HepG2 (cell line): ENCODE data around the gene C20orf144. TPM values are rescaled to one million over a fixed set of nuclear protein-coding genes. Genes with fewer than 3 reads are reported as not detected.

Experiments
- GATAD1 ChIP-seq: IDR thresholded peaks from 2 replicates; pipeline ENCODE4 v1.6.1; 2016; ENCODE audit warnings: missing genetic modification reagents, missing compliant biosample characterization
- HNRNPL ChIP-seq: fragments of 200-400 bp; formaldehyde crosslinking; IDR thresholded peaks from 2 replicates; pipeline ENCODE4 v1.6.1; 2017; ENCODE audit warnings: mild to moderate bottlenecking, low read depth, low read length
- HOXA3 ChIP-seq: sonication (generic); formaldehyde crosslinking; IDR thresholded peaks from 2 replicates; pipeline ENCODE4 v1.5.0; 2020; ENCODE audit warnings: missing genetic modification reagents
- IKZF1 ChIP-seq: fragments of 450-650 bp; IDR thresholded peaks from 2 replicates; pipeline ENCODE4 v1.7.1; 2016
- NR2C2 ChIP-seq: sonication (generic); formaldehyde crosslinking; IDR thresholded peaks from 2 replicates; pipeline ENCODE4 v1.4.0; 2020; ENCODE audit warnings: missing genetic modification reagents, mild to moderate bottlenecking, moderate library complexity, borderline replicate concordance
- PAF1 ChIP-seq: IDR thresholded peaks from 2 replicates; pipeline ENCODE4 v1.6.1; 2016; ENCODE audit warnings: missing genetic modification reagents, missing compliant biosample characterization
- PITX1 ChIP-seq: sonication (generic); formaldehyde crosslinking; IDR thresholded peaks from 2 replicates; pipeline ENCODE4 v1.5.1; 2020; ENCODE audit warnings: mild to moderate bottlenecking, missing genetic modification reagents
- SP140L ChIP-seq: sonication (generic); formaldehyde crosslinking; IDR thresholded peaks from 2 replicates; pipeline ENCODE4 v1.4.0; 2020; ENCODE audit warnings: missing genetic modification reagents, borderline replicate concordance
- SP5 ChIP-seq: IDR thresholded peaks from 2 replicates; pipeline ENCODE4 v1.6.1; 2016; ENCODE audit warnings: low read depth, borderline replicate concordance
- ZFP36L1 ChIP-seq: sonication (generic); formaldehyde crosslinking; IDR thresholded peaks from 2 replicates; pipeline ENCODE4 v1.8.0; 2022; ENCODE audit warnings: mild to moderate bottlenecking, missing genetic modification reagents, moderate library complexity
- ZNF136 ChIP-seq: sonication (generic); formaldehyde crosslinking; IDR thresholded peaks from 2 replicates; pipeline ENCODE4 v1.8.1; 2022; ENCODE audit warnings: low read depth, mild to moderate bottlenecking, moderate library complexity, missing genetic modification reagents
- ZNF33B ChIP-seq: sonication (generic); formaldehyde crosslinking; IDR thresholded peaks from 2 replicates; pipeline ENCODE4 v1.5.1; 2020; ENCODE audit warnings: mild to moderate bottlenecking, missing genetic modification reagents
- ZNF441 ChIP-seq: sonication (generic); formaldehyde crosslinking; IDR thresholded peaks from 2 replicates; pipeline ENCODE4 v1.7.0; 2021; ENCODE audit warnings: missing genetic modification reagents, borderline replicate concordance
- ZNF484 ChIP-seq: sonication (generic); formaldehyde crosslinking; IDR thresholded peaks from 2 replicates; pipeline ENCODE4 v1.5.1; 2020; ENCODE audit warnings: mild to moderate bottlenecking, low read depth, missing genetic modification reagents, borderline replicate concordance
- ZNF530 ChIP-seq: sonication (generic); formaldehyde crosslinking; IDR thresholded peaks from 2 replicates; pipeline ENCODE4 v1.5.0; 2020; ENCODE audit warnings: low read depth, mild to moderate bottlenecking, missing genetic modification reagents
- ZNF562 ChIP-seq: sonication (generic); formaldehyde crosslinking; IDR thresholded peaks from 2 replicates; pipeline ENCODE4 v1.8.0; 2022; ENCODE audit warnings: missing genetic modification reagents, borderline replicate concordance
- ZNF563 ChIP-seq: sonication (generic); formaldehyde crosslinking; IDR thresholded peaks from 2 replicates; pipeline ENCODE4 v1.8.0; 2022; ENCODE audit warnings: mild to moderate bottlenecking, moderate library complexity, missing genetic modification reagents
- ZNF660 ChIP-seq: sonication (generic); formaldehyde crosslinking; IDR thresholded peaks from 2 replicates; pipeline ENCODE4 v1.5.1; 2020; ENCODE audit warnings: mild to moderate bottlenecking, low read depth, missing genetic modification reagents, borderline replicate concordance
- polyA plus RNA-seq, 8 experiments: library from polyadenylated mRNA; depleted of rRNA in 3 of 8; stranded (reverse) in 7 of 8; unstranded in 1 of 8; fragments of >200 nt; fragmentation: Illumina TruSeq in 4 of 8; extraction: Trizol in 4 of 8; gene quantifications; 2 replicates each; pipeline versions ENCODE4 v1.2.1 to v1.2.3, GENCODE V29; 2011 to 2016; ENCODE audit warnings: low read depth in 4 of 8, missing spikeins in 1 of 8, mixed read lengths in 1 of 8; ENCODE audit not compliant: insufficient read depth in 1 of 8
- total RNA-seq, 5 experiments: library from RNA; depleted of rRNA; stranded (reverse); fragments of >200 nt; fragmentation: Illumina TruSeq; extraction: Trizol; gene quantifications; 2 replicates each; pipeline ENCODE4 v1.2.3, GENCODE V29; 2016; ENCODE audit warnings: low read depth in 1 of 5
- TF ChIP-seq, protein P1 (sequence below): sonication (generic); formaldehyde crosslinking; IDR thresholded peaks from 2 replicates; pipeline ENCODE4 v1.4.0; 2020; ENCODE audit warnings: missing genetic modification reagents
- TF ChIP-seq, protein P2 (sequence below): sonication (generic); formaldehyde crosslinking; IDR thresholded peaks from 2 replicates; pipeline ENCODE4 v1.9.0; 2022; ENCODE audit warnings: low read depth, missing genetic modification reagents
- TF ChIP-seq, protein P3 (sequence below): IDR thresholded peaks from 2 replicates; pipeline ENCODE4 v1.6.1; 2016; ENCODE audit warnings: missing compliant biosample characterization, missing genetic modification reagents, borderline replicate concordance
- TF ChIP-seq, protein P4 (sequence below): sonication (generic); formaldehyde crosslinking; IDR thresholded peaks from 2 replicates; pipeline ENCODE4 v1.4.0; 2020; ENCODE audit warnings: missing genetic modification reagents
- TF ChIP-seq, protein P5 (sequence below): sonication (generic); formaldehyde crosslinking; IDR thresholded peaks from 2 replicates; pipeline ENCODE4 v1.5.0; 2020; ENCODE audit warnings: missing genetic modification reagents

C20orf144 gene
- total and polyA plus RNA-seq, 2 of the 13 experiments (the other 11 are each of a cell fraction or from before 2014, with no cell fraction given): 0.09 to 0.16 TPM

DNA sequence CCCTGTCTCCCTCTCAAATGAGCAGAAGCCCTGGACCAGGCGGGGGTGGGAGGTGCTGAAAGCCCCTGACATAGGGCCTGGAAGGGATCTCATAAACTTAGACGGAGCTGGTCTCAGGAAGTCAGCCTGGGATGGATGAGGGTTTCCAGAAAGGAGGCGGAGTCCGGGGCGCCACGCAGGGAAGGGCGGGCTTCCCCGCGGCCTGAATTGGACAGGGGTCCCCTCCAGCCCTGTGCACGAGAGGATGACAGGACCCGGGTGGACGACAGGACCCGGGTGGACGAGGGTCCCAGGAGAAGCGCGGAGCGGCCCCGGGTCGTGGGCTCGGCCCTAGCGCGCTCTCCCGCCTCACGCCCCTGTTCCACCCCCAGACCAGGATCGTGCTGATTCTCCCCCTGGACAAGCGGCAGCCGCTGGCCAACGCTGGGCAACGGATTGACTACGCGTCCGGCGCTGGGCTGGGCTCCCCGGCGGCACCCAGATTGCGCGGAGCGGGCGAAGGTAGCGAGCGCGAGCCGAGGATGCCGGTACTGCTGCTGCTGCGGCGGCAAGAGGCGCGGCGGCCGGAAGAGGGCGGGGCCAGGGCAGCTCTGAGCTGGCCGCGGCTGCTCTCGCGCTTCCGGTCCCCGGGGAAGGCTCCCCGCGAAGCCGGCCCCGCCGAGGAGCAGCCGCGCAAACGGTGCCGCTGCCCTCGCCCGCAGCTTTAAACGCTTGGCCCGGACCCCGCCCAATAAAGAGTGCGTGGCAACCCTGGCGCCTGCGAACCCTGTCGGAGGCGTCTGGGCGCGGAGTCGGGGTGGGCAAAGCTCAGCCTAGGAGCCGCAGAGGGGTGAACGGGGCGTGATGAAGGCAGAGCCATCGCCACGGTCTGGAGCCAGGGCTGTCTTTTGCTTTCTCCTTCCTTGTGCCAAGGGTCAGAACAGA is 1.3 kb downstream of the C20orf144 start (continued):
- TF ChIP-seq ZFP36L1 (CRISPR knock-in tag) (peak; percentile 96), GATAD1 (CRISPR knock-in tag) (peak; percentile 78), HNRNPL (peak; percentile 43; the same call in 1 of the 2 replicates), ZNF33B (CRISPR knock-in tag) (peak; percentile 92), ZNF136 (peak; percentile 92), PITX1 (peak; percentile 69; the same call in 1 of the 2 replicates), ZNF660 (CRISPR knock-in tag) (0 out of 2 replicates have a peak, but pooled peaks have one; percentile 76), NR2C2 (CRISPR knock-in tag) (peak; percentile 13; the same call in 1 of the 2 replicates), PAF1 (CRISPR knock-in tag) (peak; percentile 78), HOXA3 (CRISPR knock-in tag) (peak; percentile 87; the same call in 1 of the 2 replicates), ZNF563 (CRISPR knock-in tag) (peak; percentile 94), ZNF484 (CRISPR knock-in tag) (0 out of 2 replicates have a peak, but pooled peaks have one; percentile 54), ZNF441 (CRISPR knock-in tag) (peak; percentile 81), IKZF1 (no peak), ZNF562 (CRISPR knock-in tag) (no peak), SP5 (CRISPR knock-in tag) (peak; percentile 93), SP140L (peak; percentile 84; the same call in 1 of the 2 replicates), ZNF530 (CRISPR knock-in tag) (peak; percentile 32; the same call in 1 of the 2 replicates)
- TF ChIP-seq, protein P1, sequence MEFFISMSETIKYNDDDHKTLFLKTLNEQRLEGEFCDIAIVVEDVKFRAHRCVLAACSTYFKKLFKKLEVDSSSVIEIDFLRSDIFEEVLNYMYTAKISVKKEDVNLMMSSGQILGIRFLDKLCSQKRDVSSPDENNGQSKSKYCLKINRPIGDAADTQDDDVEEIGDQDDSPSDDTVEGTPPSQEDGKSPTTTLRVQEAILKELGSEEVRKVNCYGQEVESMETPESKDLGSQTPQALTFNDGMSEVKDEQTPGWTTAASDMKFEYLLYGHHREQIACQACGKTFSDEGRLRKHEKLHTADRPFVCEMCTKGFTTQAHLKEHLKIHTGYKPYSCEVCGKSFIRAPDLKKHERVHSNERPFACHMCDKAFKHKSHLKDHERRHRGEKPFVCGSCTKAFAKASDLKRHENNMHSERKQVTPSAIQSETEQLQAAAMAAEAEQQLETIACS: peak; percentile 46; the same call in 1 of the 2 replicates
- TF ChIP-seq, protein P2, sequence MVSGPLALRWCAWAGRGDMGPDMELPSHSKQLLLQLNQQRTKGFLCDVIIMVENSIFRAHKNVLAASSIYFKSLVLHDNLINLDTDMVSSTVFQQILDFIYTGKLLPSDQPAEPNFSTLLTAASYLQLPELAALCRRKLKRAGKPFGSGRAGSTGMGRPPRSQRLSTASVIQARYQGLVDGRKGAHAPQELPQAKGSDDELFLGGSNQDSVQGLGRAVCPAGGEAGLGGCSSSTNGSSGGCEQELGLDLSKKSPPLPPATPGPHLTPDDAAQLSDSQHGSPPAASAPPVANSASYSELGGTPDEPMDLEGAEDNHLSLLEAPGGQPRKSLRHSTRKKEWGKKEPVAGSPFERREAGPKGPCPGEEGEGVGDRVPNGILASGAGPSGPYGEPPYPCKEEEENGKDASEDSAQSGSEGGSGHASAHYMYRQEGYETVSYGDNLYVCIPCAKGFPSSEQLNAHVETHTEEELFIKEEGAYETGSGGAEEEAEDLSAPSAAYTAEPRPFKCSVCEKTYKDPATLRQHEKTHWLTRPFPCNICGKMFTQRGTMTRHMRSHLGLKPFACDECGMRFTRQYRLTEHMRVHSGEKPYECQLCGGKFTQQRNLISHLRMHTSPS (CRISPR knock-in tag): peak; percentile 79; the same call in 1 of the 2 replicates
- TF ChIP-seq, protein P3, sequence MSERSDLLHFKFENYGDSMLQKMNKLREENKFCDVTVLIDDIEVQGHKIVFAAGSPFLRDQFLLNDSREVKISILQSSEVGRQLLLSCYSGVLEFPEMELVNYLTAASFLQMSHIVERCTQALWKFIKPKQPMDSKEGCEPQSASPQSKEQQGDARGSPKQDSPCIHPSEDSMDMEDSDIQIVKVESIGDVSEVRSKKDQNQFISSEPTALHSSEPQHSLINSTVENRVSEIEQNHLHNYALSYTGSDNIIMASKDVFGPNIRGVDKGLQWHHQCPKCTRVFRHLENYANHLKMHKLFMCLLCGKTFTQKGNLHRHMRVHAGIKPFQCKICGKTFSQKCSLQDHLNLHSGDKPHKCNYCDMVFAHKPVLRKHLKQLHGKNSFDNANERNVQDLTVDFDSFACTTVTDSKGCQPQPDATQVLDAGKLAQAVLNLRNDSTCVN (CRISPR knock-in tag): peak; percentile 55; the same call in 1 of the 2 replicates
- TF ChIP-seq, protein P4, sequence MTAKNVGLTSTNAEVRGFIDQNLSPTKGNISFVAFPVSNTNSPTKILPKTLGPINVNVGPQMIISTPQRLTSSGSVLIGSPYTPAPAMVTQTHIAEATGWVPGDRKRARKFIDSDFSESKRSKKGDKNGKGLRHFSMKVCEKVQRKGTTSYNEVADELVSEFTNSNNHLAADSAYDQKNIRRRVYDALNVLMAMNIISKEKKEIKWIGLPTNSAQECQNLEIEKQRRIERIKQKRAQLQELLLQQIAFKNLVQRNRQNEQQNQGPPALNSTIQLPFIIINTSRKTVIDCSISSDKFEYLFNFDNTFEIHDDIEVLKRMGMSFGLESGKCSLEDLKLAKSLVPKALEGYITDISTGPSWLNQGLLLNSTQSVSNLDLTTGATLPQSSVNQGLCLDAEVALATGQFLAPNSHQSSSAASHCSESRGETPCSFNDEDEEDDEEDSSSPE: peak; percentile 87
- TF ChIP-seq, protein P5, sequence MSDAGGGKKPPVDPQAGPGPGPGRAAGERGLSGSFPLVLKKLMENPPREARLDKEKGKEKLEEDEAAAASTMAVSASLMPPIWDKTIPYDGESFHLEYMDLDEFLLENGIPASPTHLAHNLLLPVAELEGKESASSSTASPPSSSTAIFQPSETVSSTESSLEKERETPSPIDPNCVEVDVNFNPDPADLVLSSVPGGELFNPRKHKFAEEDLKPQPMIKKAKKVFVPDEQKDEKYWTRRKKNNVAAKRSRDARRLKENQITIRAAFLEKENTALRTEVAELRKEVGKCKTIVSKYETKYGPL (CRISPR knock-in tag): peak; percentile 58; the same call in 1 of the 2 replicates
